DND-41 (cell line): ENCODE measurements around the gene PLXDC1.

Experiments
- ATAC-seq: fragments of 200-7000 bp; cut with Tn5 transposase; 3 replicates; pipeline ENCODE4 v1.9.1; 2021; ENCODE audit warnings: low read depth; ENCODE audit not compliant: insufficient read depth
- DNase-seq: peaks from one replicate; pipeline ENCODE4 v3.0.0-alpha.2; 2020
- H2AFZ ChIP-seq: 2 replicates; pipeline ENCODE4 v1.6.0; 2012; ENCODE audit warnings: low read depth, low read length
- H3K27ac ChIP-seq: 2 replicates; pipeline ENCODE4 v1.5.1; 2012; ENCODE audit warnings: low read length, inconsistent platforms
- H3K27me3 ChIP-seq: fragments of 200-600 bp; sonication (generic); 2 replicates; pipeline ENCODE4 v1.6.0; 2012; ENCODE audit warnings: low read length, mild to moderate bottlenecking, inconsistent platforms; ENCODE audit not compliant: insufficient read depth, poor library complexity
- H3K36me3 ChIP-seq: 2 replicates; pipeline ENCODE4 v1.5.1; 2012; ENCODE audit warnings: low read length, inconsistent platforms; ENCODE audit not compliant: insufficient read depth
- H3K4me1 ChIP-seq: 2 replicates; pipeline ENCODE4 v1.5.1; 2012; ENCODE audit warnings: mild to moderate bottlenecking, low read length; ENCODE audit not compliant: insufficient read depth
- H3K4me2 ChIP-seq: 2 replicates; pipeline ENCODE4 v1.6.0; 2012; ENCODE audit warnings: mild to moderate bottlenecking, moderate library complexity, low read length, inconsistent platforms; ENCODE audit not compliant: insufficient read depth
- H3K4me3 ChIP-seq, 2 experiments: fragments of 200-600 bp in 1 of 2; shearing (Covaris generic) in 1 of 2; 2 replicates each; pipeline ENCODE4 v1.5.1; 2012 to 2016; ENCODE audit warnings: inconsistent platforms in 2 of 2, low read length in 2 of 2, mild to moderate bottlenecking in 2 of 2, low read depth in 1 of 2, moderate library complexity in 1 of 2
- H3K79me2 ChIP-seq: 2 replicates; pipeline ENCODE4 v1.6.0; 2012; ENCODE audit warnings: low read length, inconsistent platforms; ENCODE audit not compliant: insufficient read depth
- H3K9ac ChIP-seq: 2 replicates; pipeline ENCODE4 v1.6.0; 2012; ENCODE audit warnings: low read depth, mild to moderate bottlenecking, inconsistent platforms, low read length, moderate library complexity
- H3K9me3 ChIP-seq: 2 replicates; pipeline ENCODE4 v1.5.1; 2012; ENCODE audit warnings: low read length, moderate library complexity, mild to moderate bottlenecking, inconsistent platforms; ENCODE audit not compliant: insufficient read depth, severe bottlenecking
- H4K20me1 ChIP-seq: 2 replicates; pipeline ENCODE4 v1.6.0; 2012; ENCODE audit warnings: low read length; ENCODE audit not compliant: insufficient read depth
- CTCF ChIP-seq: IDR thresholded peaks from 2 replicates; pipeline ENCODE4 v1.5.1; 2012; ENCODE audit warnings: borderline replicate concordance, low read length, moderate library complexity, mild to moderate bottlenecking; ENCODE audit not compliant: poor library complexity, severe bottlenecking; ENCODE audit errors: extremely low read depth
- EZH2 ChIP-seq: IDR thresholded peaks from 3 replicates; pipeline ENCODE4 v1.6.1; 2012; ENCODE audit warnings: borderline replicate concordance, low read depth, mild to moderate bottlenecking, moderate library complexity, low read length, inconsistent platforms; ENCODE audit not compliant: severe bottlenecking

PLXDC1 gene

GRCh38 chr17:39074676-39075075 lies 76.8 kb downstream of the PLXDC1 start:
- no peak for ATAC-seq
- H3K9ac ChIP-seq: no peak overlapping the region
- TF ChIP-seq EZH2: no peak
- no peak for TF ChIP-seq CTCF
- no peak overlapping the region for H2AFZ ChIP-seq
- H3K79me2 ChIP-seq: no peaks in the 10 kb centered on the region
- DNase-seq: no peak
- no peaks in the 10 kb centered on the region for H3K4me1 ChIP-seq
- H3K9me3 ChIP-seq: no peaks in the 10 kb centered on the region
- H3K27me3 ChIP-seq: no peaks in the 10 kb centered on the region
- no peak overlapping the region for H3K4me3 ChIP-seq
- no peaks in the 10 kb centered on the region for H3K36me3 ChIP-seq
- H3K4me2 ChIP-seq: no peak overlapping the region
- H4K20me1 ChIP-seq: no peaks in the 10 kb centered on the region
- no peak overlapping the region for H3K27ac ChIP-seq

GRCh38 chr17:39073916-39074315 lies 77.5 kb downstream of the PLXDC1 start:
- no peak overlapping the region for H3K4me2 ChIP-seq
- H3K9ac ChIP-seq: no peak overlapping the region
- no peaks in the 10 kb centered on the region for H3K79me2 ChIP-seq
- ATAC-seq (no peak), DNase-seq (no peak)
- H3K36me3 ChIP-seq: no peaks in the 10 kb centered on the region
- no peak overlapping the region for H2AFZ ChIP-seq
- H3K4me1 ChIP-seq: no peaks in the 10 kb centered on the region
- H3K27ac ChIP-seq: no peak overlapping the region
- H3K4me3 ChIP-seq: no peak overlapping the region
- no peaks in the 10 kb centered on the region for H3K9me3 ChIP-seq
- no peaks in the 10 kb centered on the region for H4K20me1 ChIP-seq
- TF ChIP-seq EZH2 (no peak), CTCF (no peak)
- H3K27me3 ChIP-seq: no peaks in the 10 kb centered on the region

- Histone ChIP-seq H3K4me3 (no peak overlapping the region), H2AFZ (no peak overlapping the region), H3K4me1 (no peaks in the 10 kb centered on the region), H3K9ac (no peak overlapping the region), H3K27me3 (no peaks in the 10 kb centered on the region), H3K36me3 (no peaks in the 10 kb centered on the region), H4K20me1 (no peaks in the 10 kb centered on the region), H3K4me2 (no peak overlapping the region), H3K79me2 (no peaks in the 10 kb centered on the region), H3K9me3 (no peaks in the 10 kb centered on the region), H3K27ac (no peak overlapping the region)
- no peak for ATAC-seq
- DNase-seq: no peak
- TF ChIP-seq CTCF: no peak
- no peak for TF ChIP-seq EZH2
Observed at GRCh38 chr17:39073353-39073752, 78.1 kb downstream of the PLXDC1 start.

- TF ChIP-seq EZH2: no peak
- DNase-seq: no peak
- no peaks in the 10 kb centered on the region for H3K27me3 ChIP-seq
- no peaks in the 10 kb centered on the region for H4K20me1 ChIP-seq
- no peak for ATAC-seq
- H3K4me2 ChIP-seq: no peak overlapping the region
- H3K36me3 ChIP-seq: no peaks in the 10 kb centered on the region
- no peak overlapping the region for H3K27ac ChIP-seq
- H2AFZ ChIP-seq: no peak overlapping the region
- no peak overlapping the region for H3K9ac ChIP-seq
- no peak overlapping the region for H3K4me3 ChIP-seq
- no peaks in the 10 kb centered on the region for H3K4me1 ChIP-seq
- H3K9me3 ChIP-seq: no peaks in the 10 kb centered on the region
- no peaks in the 10 kb centered on the region for H3K79me2 ChIP-seq
Observed at GRCh38 chr17:39071573-39071972, 79.9 kb downstream of the PLXDC1 start.
